Left lung (tissue), 14 donors: ENCODE data around the gene DDX41. TPM values are rescaled to one million over a fixed set of nuclear protein-coding genes. Genes with fewer than 3 reads are reported as not detected.
"Not testable (repeated sequence)": the region's sequence is repeated elsewhere in the genome, so short reads cannot be mapped to it uniquely, and the experiment has no call there.

Experiments used
- ATAC-seq: fragments of 200-7000 bp; cut with Tn5 transposase; one replicate; pipeline ENCODE4 v1.9.1; 2020; ENCODE audit warnings: moderate library complexity
- DNase-seq, 4 donors: peaks; one replicate each; pipeline ENCODE4 v3.0.0-alpha.2; 2013 to 2020
- H3K27ac ChIP-seq, 2 donors: fragments of 200-600 bp; sonication (generic) in 1 of 2; one replicate each; pipeline versions ENCODE4 v1.5.0 to v1.8.0; 2020 to 2021
- H3K27me3 ChIP-seq, 2 donors: fragments of 200-600 bp; sonication (generic) in 1 of 2; one replicate each; pipeline versions ENCODE4 v1.5.0 to v1.8.0; 2020 to 2021
- H3K36me3 ChIP-seq, 2 donors: fragments of 200-600 bp; sonication (generic) in 1 of 2; one replicate each; pipeline versions ENCODE4 v1.5.0 to v1.8.0; 2020 to 2021
- H3K4me1 ChIP-seq, 2 donors: fragments of 200-600 bp; one replicate each; pipeline ENCODE4 v1.8.0; 2021
- H3K4me3 ChIP-seq, 2 donors: fragments of 200-600 bp; sonication (generic) in 1 of 2; one replicate each; pipeline versions ENCODE4 v1.5.0 to v1.8.0; 2020 to 2021; ENCODE audit warnings: mild to moderate bottlenecking in 1 of 2
- H3K9me3 ChIP-seq, 2 donors: fragments of 200-600 bp; sonication (generic) in 1 of 2; one replicate each; pipeline versions ENCODE4 v1.5.0 to v1.8.0; 2020 to 2021
- intact Hi-C, 2 donors: fragments of 100-400 bp; cut with DNase I; formaldehyde crosslinking; loops; one replicate each; pipeline versions ENCODE4 v1.11.2 to v1.14.2; 2022
- long read RNA-seq, 12 donors: library from polyadenylated mRNA in 2 of 12; unstranded in 2 of 12; transcript quantifications; one replicate each; pipeline ENCODE4 v2.0.0 and lab custom pipeline, GENCODE V29; 2019 to 2026
- polyA plus RNA-seq, 6 donors: library from polyadenylated mRNA; unstranded; fragments of 120-200 nt; gene quantifications; one replicate each; pipeline ENCODE4 v1.2.1, GENCODE V29; 2013; ENCODE audit not compliant: insufficient read length in 6 of 6
- total RNA-seq, 2 donors: library from RNA; stranded (reverse); fragmentation: NEBNext Ultra II Directional; extraction: Animal tissue kit (Norgen Biotek cat#: 25700); gene quantifications; one replicate each; pipeline ENCODE4 v1.2.1, GENCODE V29; 2021
- TF ChIP-seq, protein P1 (sequence below), 2 donors: fragments of 200-600 bp; sonication (generic) in 1 of 2; IDR thresholded peaks; one replicate each; pipeline versions ENCODE4 v1.5.0 to v1.8.0; 2021; ENCODE audit warnings: antibody characterized with exemption in 2 of 2
- donor health status: DM: no; HTN: yes; CAD: no.
- donor health status: DM: no; HTN: no; CAD: no.

Gene DDX41
- 10 to 100 TPM; 65.9 to 86.7 TPM for total RNA-seq
- polyA plus RNA-seq, result 10 to 100 TPM; 77.1 to 90.2 (median 81.9) TPM
- long read RNA-seq, donor 1, partial matches to known transcripts, result 26 of 32 reads
- long read RNA-seq, donor 1, other reads (novel, unspliced or antisense), result 0 of 32 reads
- long read RNA-seq, donor 2, partial matches to known transcripts, result 11 of 13 reads
- long read RNA-seq, donor 2, other reads (novel, unspliced or antisense), result 0 of 13 reads
- long read RNA-seq, donor 3, transcript DDX41-208 (17 exons, 2,607 nt), result major isoform, 5 of 36 reads
- long read RNA-seq, donor 3, transcript DDX41-207 (11 exons, 1,564 nt), result major isoform, 5 of 36 reads
- long read RNA-seq, donor 3, partial matches to known transcripts, result 23 of 36 reads
- long read RNA-seq, donor 3, other reads (novel, unspliced or antisense), result 0 of 36 reads
- long read RNA-seq, donor 4, transcript DDX41-208 (17 exons, 2,607 nt), result major isoform, 22 of 33 reads
- long read RNA-seq, donor 4, transcript DDX41-201 (16 exons, 2,137 nt), result minor isoform, 6 of 33 reads
- long read RNA-seq, donor 4, partial matches to known transcripts, result 2 of 33 reads
- long read RNA-seq, donor 4, other reads (novel, unspliced or antisense), result 3 of 33 reads
- long read RNA-seq, donor 5, transcript DDX41-208 (17 exons, 2,607 nt), result major isoform, 5 of 35 reads
- long read RNA-seq, donor 5, partial matches to known transcripts, result 28 of 35 reads
- long read RNA-seq, donor 5, other reads (novel, unspliced or antisense), result 0 of 35 reads
- long read RNA-seq, donor 6, transcript DDX41-208 (17 exons, 2,607 nt), result major isoform, 6 of 26 reads
- long read RNA-seq, donor 6, partial matches to known transcripts, result 17 of 26 reads
- long read RNA-seq, donor 6, other reads (novel, unspliced or antisense), result 0 of 26 reads
- long read RNA-seq, donor 7, transcript DDX41-208 (17 exons, 2,607 nt), result major isoform, 5 of 32 reads
- long read RNA-seq, donor 7, partial matches to known transcripts, result 24 of 32 reads
- long read RNA-seq, donor 7, other reads (novel, unspliced or antisense), result 0 of 32 reads
- long read RNA-seq, donor 8, partial matches to known transcripts, result 31 of 38 reads
- long read RNA-seq, donor 8, other reads (novel, unspliced or antisense), result 0 of 38 reads
- long read RNA-seq, donor 9, result 0 reads
- long read RNA-seq, donor 10, transcript DDX41-208 (17 exons, 2,607 nt), result major isoform, 22 of 35 reads
- long read RNA-seq, donor 10, partial matches to known transcripts, result 7 of 35 reads
- long read RNA-seq, donor 10, other reads (novel, unspliced or antisense), result 3 of 35 reads
- long read RNA-seq, donor 11, transcript DDX41-208 (17 exons, 2,607 nt), result major isoform, 5 of 41 reads
- long read RNA-seq, donor 11, partial matches to known transcripts, result 34 of 41 reads
- long read RNA-seq, donor 11, other reads (novel, unspliced or antisense), result 0 of 41 reads
- long read RNA-seq, donor 12, transcript DDX41-208 (17 exons, 2,607 nt), result major isoform, 6 of 26 reads
- long read RNA-seq, donor 12, partial matches to known transcripts, result 19 of 26 reads
- long read RNA-seq, donor 12, other reads (novel, unspliced or antisense), result 0 of 26 reads

DNA sequence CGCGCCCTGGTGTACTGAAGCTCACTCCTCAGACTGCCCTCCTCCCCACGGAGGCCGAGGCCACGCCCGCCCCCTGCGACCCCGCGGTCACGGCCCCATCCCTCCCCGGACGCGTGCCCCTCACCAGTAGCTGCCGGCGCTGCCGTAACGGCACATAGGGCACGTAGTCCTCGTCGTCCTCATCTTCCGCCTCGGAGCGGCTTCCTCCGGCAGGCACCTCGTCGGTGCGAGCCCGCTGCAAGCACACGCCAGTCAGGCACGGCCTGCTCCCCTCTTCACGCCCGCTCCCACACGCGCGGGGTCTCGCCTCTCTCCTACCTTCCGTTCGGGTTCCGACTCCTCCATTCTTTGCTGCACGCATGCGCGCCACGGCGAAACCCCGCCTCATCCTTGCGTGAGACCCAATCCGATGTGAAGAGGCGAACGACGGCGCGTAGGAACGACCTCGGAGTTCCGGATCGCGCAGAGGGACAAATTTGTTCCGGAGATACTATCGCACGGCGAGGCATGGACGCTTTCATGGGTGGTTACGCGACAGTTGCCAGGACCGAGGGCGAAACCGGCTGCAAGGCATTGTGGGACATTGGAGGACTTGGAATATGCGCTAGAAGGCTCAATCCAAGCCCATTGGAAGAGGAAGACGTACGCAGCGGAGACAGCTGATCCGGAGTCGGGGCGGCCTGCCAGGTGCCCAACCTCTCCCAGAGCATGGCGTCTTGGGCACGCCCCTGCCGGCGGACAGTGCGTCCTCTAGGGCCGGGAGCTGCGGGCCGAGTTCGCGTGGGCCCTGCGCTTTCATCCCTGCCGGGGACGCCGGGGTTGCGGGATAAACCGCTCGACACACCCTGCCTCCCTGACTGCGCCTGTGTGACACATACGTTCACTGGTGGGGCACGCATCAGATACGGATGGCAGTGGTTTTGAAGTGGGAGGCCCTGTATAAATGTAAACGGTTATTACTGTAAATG, at the start of gene DDX41:
TSS of gene DDX41 (minus strand) at position 361 of the 968 bp plus-strand sequence. CDS start at position 345, 16 bp downstream.
- ATAC-seq (peak; percentile 92), DNase-seq (peak; percentile 97 to 99 (median 98))
- Histone ChIP-seq H3K4me3 (peak within 1 kb of the TSS; percentile 98), H3K27me3 (no peaks in the 10 kb centered on the region), H3K27ac (peak within 1 kb of the TSS; percentile 76 to 86), H3K4me1 (peaks cover 9 to 34% of the 10 kb centered on the region in 2 donors), H3K9me3 (no peaks in the 10 kb centered on the region), H3K36me3 (peaks cover 0 to 67% of the 10 kb centered on the region in 2 donors)
- intact Hi-C loops, result no loop called here
- TF ChIP-seq, protein P1, sequence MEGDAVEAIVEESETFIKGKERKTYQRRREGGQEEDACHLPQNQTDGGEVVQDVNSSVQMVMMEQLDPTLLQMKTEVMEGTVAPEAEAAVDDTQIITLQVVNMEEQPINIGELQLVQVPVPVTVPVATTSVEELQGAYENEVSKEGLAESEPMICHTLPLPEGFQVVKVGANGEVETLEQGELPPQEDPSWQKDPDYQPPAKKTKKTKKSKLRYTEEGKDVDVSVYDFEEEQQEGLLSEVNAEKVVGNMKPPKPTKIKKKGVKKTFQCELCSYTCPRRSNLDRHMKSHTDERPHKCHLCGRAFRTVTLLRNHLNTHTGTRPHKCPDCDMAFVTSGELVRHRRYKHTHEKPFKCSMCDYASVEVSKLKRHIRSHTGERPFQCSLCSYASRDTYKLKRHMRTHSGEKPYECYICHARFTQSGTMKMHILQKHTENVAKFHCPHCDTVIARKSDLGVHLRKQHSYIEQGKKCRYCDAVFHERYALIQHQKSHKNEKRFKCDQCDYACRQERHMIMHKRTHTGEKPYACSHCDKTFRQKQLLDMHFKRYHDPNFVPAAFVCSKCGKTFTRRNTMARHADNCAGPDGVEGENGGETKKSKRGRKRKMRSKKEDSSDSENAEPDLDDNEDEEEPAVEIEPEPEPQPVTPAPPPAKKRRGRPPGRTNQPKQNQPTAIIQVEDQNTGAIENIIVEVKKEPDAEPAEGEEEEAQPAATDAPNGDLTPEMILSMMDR (IDR thresholded peaks at IDR 0.05), result no peak

- Histone ChIP-seq H3K27ac (no peak overlapping the region), H3K4me3 (no peak overlapping the region), H3K4me1 (no peaks in the 10 kb centered on the region), H3K36me3 (no peaks in the 10 kb centered on the region), H3K9me3 (no peaks in the 10 kb centered on the region), H3K27me3 (peaks cover 0 to 6% of the 10 kb centered on the region in 2 donors)
- no peak for DNase-seq
- no peak for ATAC-seq
- TF ChIP-seq, protein P1 (IDR thresholded peaks at IDR 0.05), result no peak
- intact Hi-C loops, result no loop called here
Measured at GRCh38 chr5:177565046-177565445, 48.3 kb upstream of the DDX41 start.

DNA sequence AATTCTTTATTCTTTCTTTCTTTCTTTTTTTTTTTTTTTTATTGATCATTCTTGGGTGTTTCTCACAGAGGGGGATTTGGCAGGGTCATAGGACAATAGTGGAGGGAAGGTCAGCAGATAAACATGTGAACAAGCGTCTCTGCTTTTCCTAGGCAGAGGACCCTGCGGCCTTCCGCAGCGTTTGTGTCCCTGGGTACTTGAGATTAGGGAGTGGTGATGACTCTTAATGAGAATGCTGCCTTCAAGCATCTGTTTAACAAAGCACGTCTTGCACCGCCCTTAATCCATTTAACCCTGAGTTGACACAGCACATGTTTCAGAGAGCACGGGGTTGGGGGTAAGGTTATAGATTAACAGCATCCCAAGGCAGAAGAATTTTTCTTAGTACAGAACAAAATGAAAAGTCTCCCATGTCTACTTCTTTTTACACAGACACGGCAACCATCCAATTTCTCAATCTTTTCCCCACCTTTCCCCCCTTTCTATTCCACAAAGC, 42.7 kb upstream of the DDX41 start:
- H3K36me3 ChIP-seq, H3K27ac ChIP-seq, H3K4me1 ChIP-seq, ATAC-seq, H3K9me3 ChIP-seq, H3K27me3 ChIP-seq, intact Hi-C loops, DNase-seq, H3K4me3 ChIP-seq: not testable (repeated sequence)

DNA sequence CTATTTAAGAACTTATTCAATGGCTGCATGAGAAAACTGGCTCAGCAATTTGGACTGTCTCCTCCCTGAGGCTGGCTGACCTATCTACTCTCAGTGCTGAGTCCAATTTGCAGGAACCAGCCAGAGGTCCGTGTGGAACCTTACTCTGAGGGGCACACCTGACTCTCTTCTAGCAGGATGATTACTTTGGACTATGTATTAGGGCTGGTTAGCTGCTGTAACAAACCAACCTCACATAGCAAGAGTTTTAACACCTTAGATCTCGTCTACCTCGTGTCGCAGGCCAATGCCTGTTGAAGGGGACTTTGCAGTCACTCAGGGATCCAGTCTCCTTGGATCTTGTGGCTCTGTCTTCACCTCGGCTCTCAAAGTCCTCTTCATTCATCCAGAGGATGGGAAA, 41.0 kb upstream of the DDX41 start:
- Histone ChIP-seq H3K27me3 (no peaks in the 10 kb centered on the region), H3K9me3 (no peaks in the 10 kb centered on the region), H3K4me1 (peaks cover 0 to 14% of the 10 kb centered on the region in 2 donors), H3K36me3 (no peaks in the 10 kb centered on the region), H3K27ac (no peak overlapping the region), H3K4me3 (no peak overlapping the region)
- no peak for DNase-seq
- TF ChIP-seq, protein P1 (IDR thresholded peaks at IDR 0.05), result no peak
- no peak for ATAC-seq
- intact Hi-C loops, result no loop called here
